Measurements from ENCODE around the gene RUSC2. TPM values are rescaled to one million over a fixed set of nuclear protein-coding genes. Genes with fewer than 3 reads are reported as not detected.

The RUSC2 gene
- total and polyA plus RNA-seq, 2 of the 13 experiments (the other 11 are each of a cell fraction or from before 2014, with no cell fraction given) = 2.8 to 3.3 TPM

DNA sequence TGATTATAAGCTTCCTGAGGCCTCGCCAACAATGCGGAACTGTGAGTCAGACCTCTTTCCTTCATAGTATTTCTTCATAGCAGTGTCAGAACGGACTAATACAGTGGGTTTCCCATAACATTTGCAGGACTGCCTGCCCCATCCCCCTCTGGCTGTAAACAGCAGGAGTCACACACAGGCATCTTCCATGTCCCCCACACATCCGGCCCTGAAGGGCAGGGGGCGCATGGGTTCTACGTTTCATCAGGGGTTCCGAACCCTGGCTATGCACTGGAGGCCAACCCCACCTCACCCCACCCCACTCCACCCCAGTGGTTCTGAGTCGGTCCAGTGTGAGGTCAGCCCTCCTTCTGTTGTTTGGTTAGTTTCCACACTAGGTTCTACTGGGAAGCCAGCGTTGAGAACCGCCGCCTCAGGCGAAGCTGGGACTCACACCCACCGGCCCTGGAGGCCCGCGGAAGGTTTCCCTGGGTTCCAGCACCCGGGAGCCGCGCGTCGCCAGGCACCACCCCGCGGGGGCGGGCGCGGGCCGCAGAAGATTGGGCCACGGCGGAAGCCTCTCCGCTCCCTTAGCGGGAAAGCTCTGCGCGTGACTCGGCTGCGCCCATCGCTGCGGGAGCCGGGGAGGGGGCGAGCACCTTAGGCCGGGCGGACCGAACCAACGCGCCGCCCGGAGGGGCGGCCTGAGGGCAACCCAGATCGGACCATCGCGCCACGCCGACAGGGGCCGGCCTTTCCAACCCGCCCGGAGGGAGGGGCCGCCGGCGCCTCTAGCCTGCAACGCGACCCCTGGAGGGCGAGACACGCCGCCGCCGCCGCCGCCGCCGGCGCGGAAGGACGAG, at the start of gene RUSC2 (continued):
- no peak for TF ChIP-seq THAP9 (CRISPR knock-in tag; IDR thresholded peaks at IDR 0.05; ENCODE audit: borderline replicate concordance)
- TF ChIP-seq ZC3H13 (CRISPR knock-in tag; IDR thresholded peaks at IDR 0.05) = no peak
- TF ChIP-seq SOX6 (IDR thresholded peaks at IDR 0.05) = no peak
- TF ChIP-seq SOX6 (CRISPR knock-in tag; IDR thresholded peaks at IDR 0.05) = no peak
- peak; percentile 74; the same call in 1 of the 2 replicates for TF ChIP-seq KLF12 (CRISPR knock-in tag; IDR thresholded peaks at IDR 0.05; ENCODE audit: borderline replicate concordance)
- no peak for TF ChIP-seq NPAS2 (CRISPR knock-in tag; IDR thresholded peaks at IDR 0.05; ENCODE audit: borderline replicate concordance)
- TF ChIP-seq ZNF235 (CRISPR knock-in tag; IDR thresholded peaks at IDR 0.05; ENCODE audit: borderline replicate concordance) = 0 out of 2 replicates have a peak, but pooled peaks have one; percentile 42
- no peak for TF ChIP-seq ETV6 (CRISPR knock-in tag; conservative IDR thresholded peaks at IDR 0.05)
- TF ChIP-seq, protein P1, sequence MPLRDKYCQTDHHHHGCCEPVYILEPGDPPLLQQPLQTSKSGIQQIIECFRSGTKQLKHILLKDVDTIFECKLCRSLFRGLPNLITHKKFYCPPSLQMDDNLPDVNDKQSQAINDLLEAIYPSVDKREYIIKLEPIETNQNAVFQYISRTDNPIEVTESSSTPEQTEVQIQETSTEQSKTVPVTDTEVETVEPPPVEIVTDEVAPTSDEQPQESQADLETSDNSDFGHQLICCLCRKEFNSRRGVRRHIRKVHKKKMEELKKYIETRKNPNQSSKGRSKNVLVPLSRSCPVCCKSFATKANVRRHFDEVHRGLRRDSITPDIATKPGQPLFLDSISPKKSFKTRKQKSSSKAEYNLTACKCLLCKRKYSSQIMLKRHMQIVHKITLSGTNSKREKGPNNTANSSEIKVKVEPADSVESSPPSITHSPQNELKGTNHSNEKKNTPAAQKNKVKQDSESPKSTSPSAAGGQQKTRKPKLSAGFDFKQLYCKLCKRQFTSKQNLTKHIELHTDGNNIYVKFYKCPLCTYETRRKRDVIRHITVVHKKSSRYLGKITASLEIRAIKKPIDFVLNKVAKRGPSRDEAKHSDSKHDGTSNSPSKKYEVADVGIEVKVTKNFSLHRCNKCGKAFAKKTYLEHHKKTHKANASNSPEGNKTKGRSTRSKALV (CRISPR knock-in tag; IDR thresholded peaks at IDR 0.05) = peak; percentile 46; the same call in 1 of the 2 replicates
- peak; percentile 80 for TF ChIP-seq TFDP2 (CRISPR knock-in tag; IDR thresholded peaks at IDR 0.05)
- peak; percentile 74 for TF ChIP-seq STAG1 (CRISPR knock-in tag; IDR thresholded peaks at IDR 0.05)
- 0 out of 2 replicates have a peak, but pooled peaks have one; percentile 49 for TF ChIP-seq DNMT1 (CRISPR knock-in tag; IDR thresholded peaks at IDR 0.05)
- peak; percentile 30; the same call in 1 of the 2 replicates for TF ChIP-seq ZNF609 (CRISPR knock-in tag; IDR thresholded peaks at IDR 0.05; ENCODE audit: borderline replicate concordance)
- TF ChIP-seq MATR3 (CRISPR knock-in tag; IDR thresholded peaks at IDR 0.05) = no peak
- TF ChIP-seq ZSCAN31 (CRISPR knock-in tag; IDR thresholded peaks at IDR 0.05; ENCODE audit: low read depth) = peak; percentile 92; the same call in 1 of the 2 replicates
- TF ChIP-seq ZNF883 (CRISPR knock-in tag; IDR thresholded peaks at IDR 0.05; ENCODE audit: not compliant biosample characterization) = peak; percentile 69
